Karpas-422 (cell line): Measurements from ENCODE around the gene ZNF692. TPM values are rescaled to one million over a fixed set of nuclear protein-coding genes. Genes with fewer than 3 reads are reported as not detected.

Source experiments
- DNase-seq: peaks from one replicate; pipeline ENCODE4 v3.0.0-alpha.2; 2015
- H2AFZ ChIP-seq: fragments of 200-600 bp; sonication (generic); 2 replicates; pipeline ENCODE4 v1.6.1; 2014; ENCODE audit warnings: antibody characterized with exemption, low read length, mixed read lengths
- H3K27ac ChIP-seq: fragments of 200-600 bp; sonication (generic); 2 replicates; pipeline ENCODE4 v1.5.1; 2014; ENCODE audit warnings: mild to moderate bottlenecking, low read length, moderate library complexity
- H3K27me3 ChIP-seq: fragments of 200-600 bp; sonication (generic); 2 replicates; pipeline ENCODE4 v1.6.1; 2014; ENCODE audit warnings: low read length, mixed read lengths
- H3K36me3 ChIP-seq: fragments of 200-600 bp; sonication (generic); 2 replicates; pipeline ENCODE4 v1.6.1; 2014; ENCODE audit warnings: low read length, mixed read lengths; ENCODE audit not compliant: insufficient read depth
- H3K4me1 ChIP-seq: fragments of 200-600 bp; sonication (generic); 2 replicates; pipeline ENCODE4 v1.6.1; 2014; ENCODE audit warnings: mild to moderate bottlenecking, low read length, mixed read lengths
- H3K4me2 ChIP-seq: fragments of 200-600 bp; sonication (generic); 2 replicates; pipeline ENCODE4 v1.6.1; 2014; ENCODE audit warnings: low read length, low read depth, mild to moderate bottlenecking; ENCODE audit not compliant: poor library complexity, severe bottlenecking
- H3K4me3 ChIP-seq: fragments of 200-600 bp; sonication (generic); 2 replicates; pipeline ENCODE4 v1.5.1; 2014; ENCODE audit warnings: mild to moderate bottlenecking, antibody characterized with exemption, low read length, mixed read lengths
- H3K79me2 ChIP-seq: fragments of 200-600 bp; sonication (generic); 2 replicates; pipeline ENCODE4 v1.6.1; 2014; ENCODE audit warnings: mild to moderate bottlenecking, low read length, mixed read lengths
- H3K9ac ChIP-seq: fragments of 200-600 bp; sonication (generic); 2 replicates; pipeline ENCODE4 v1.6.0; 2014; ENCODE audit warnings: low read length
- H3K9me2 ChIP-seq: fragments of 200-600 bp; sonication (generic), shearing (Covaris generic); replicated peaks from 2 replicates; pipeline ENCODE4 v1.6.0; 2014; ENCODE audit warnings: mild to moderate bottlenecking, low read length, moderate library complexity; ENCODE audit not compliant: insufficient read depth
- H3K9me3 ChIP-seq: fragments of 300-700, 200-600 bp; sonication (generic); 2 replicates; pipeline ENCODE4 v1.6.1; 2014; ENCODE audit warnings: low read length, mixed read lengths
- H4K20me1 ChIP-seq: fragments of 200-600 bp; sonication (generic); 2 replicates; pipeline ENCODE4 v1.6.1; 2014; ENCODE audit warnings: mild to moderate bottlenecking, antibody characterized with exemption, low read length, low read depth; ENCODE audit not compliant: insufficient read depth
- total RNA-seq: library from RNA; depleted of rRNA; stranded (reverse); fragments of >200 nt; shearing (Covaris generic); gene quantifications from 2 replicates; pipeline ENCODE4 v1.2.3, GENCODE V29; 2014; ENCODE audit warnings: low replicate concordance

ZNF692 gene
- total RNA-seq, 1 experiment from 2014 or later, result 27.2 TPM

DNA sequence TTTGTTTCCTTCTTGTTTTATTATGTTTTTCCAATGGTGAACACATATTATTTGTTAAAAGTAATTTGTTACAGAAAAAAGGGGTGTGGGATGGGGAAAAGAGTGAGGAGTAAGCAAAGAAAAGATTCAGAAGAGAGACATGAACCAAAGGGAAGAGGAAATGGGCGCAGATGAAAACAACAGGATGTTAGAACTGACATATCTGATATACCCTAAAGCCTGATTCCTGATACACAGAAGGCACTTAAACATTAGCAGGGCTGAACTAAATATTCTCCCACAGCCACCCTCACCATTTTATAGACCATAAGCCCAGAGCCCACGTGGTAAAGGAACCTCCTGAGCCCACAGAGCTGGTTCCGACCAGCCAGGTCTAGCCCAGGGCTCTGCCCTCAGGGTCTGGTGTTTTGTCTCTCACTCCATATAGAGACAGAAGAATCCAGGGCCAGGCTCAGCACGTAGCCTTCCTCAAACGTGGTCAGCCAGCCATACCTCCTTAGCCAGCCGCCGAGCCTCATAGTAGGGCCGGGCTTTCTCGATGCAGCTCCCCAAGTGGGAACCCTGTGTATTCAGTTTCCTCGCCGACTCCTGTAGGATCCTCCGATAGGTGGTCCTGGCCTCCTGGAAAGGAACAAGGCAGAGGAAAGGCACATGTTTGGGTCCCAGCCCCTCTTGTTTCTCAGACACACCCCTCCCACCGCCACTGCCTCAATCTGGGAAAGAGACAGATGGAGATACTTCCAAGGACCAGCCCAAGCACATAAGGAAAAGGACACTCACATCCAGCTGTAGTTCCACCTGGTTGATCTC lies 42.6 kb downstream of the ZNF692 start:
- no peak overlapping the region for H3K4me2 ChIP-seq

DNA sequence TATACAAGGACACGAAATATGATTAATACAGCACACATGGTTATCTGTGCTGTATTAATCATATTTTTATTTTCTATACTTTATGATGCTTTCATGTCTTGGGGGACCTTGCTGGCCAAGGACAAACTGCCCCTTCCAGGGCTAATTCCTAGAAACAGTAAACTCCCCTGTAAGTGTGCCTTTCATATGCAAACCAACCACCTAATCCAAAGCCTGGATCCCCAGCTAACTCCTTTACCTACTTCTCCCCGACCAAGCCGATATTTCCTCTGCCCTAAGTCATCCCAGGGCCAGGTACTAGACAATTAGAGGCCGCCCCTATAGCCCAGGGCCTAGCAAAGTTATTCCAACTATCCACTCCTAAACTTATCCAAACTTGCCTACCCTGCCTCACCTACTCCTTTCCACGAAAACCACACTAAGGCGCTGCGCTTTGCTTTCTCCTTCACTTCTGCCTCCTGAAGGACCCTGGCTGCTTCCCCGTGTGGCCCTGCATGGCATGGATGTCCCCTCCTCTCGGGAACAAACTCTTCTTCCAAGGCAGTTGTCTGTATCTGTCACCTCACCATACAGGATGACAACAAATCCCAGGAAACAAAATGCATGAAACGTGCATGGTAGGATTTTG lies 43.4 kb downstream of the ZNF692 start:
- peaks cover 20% of the 10 kb centered on the region for H3K79me2 ChIP-seq
- peaks cover 7% of the 10 kb centered on the region; the same call in 1 of the 2 replicates for H3K36me3 ChIP-seq
- H3K9ac ChIP-seq, result no peak overlapping the region
- no peak overlapping the region for H3K27ac ChIP-seq
- no peaks in the 10 kb centered on the region for H3K9me3 ChIP-seq
- H4K20me1 ChIP-seq, result no peaks in the 10 kb centered on the region
- H3K4me3 ChIP-seq, result no peak overlapping the region
- no peaks in the 10 kb centered on the region for H3K27me3 ChIP-seq
- no peak overlapping the region for H2AFZ ChIP-seq
- H3K4me2 ChIP-seq, result no peak overlapping the region
- peaks cover 27% of the 10 kb centered on the region for H3K4me1 ChIP-seq
- DNase-seq, result no peak
- H3K9me2 ChIP-seq, result no peaks in the 10 kb centered on the region

More for the DNA sequence above, 42.6 kb downstream of the ZNF692 start:
- Histone ChIP-seq H3K9me2 (no peaks in the 10 kb centered on the region), H3K27ac (no peak overlapping the region), H2AFZ (no peak overlapping the region), H3K36me3 (peaks cover 7% of the 10 kb centered on the region; the same call in 1 of the 2 replicates), H3K27me3 (no peaks in the 10 kb centered on the region), H3K9ac (no peak overlapping the region), H3K9me3 (no peaks in the 10 kb centered on the region), H3K4me3 (no peak overlapping the region), H3K4me1 (peaks cover 32% of the 10 kb centered on the region), H4K20me1 (no peaks in the 10 kb centered on the region), H3K79me2 (peaks cover 27% of the 10 kb centered on the region)
- DNase-seq, result no peak

DNA sequence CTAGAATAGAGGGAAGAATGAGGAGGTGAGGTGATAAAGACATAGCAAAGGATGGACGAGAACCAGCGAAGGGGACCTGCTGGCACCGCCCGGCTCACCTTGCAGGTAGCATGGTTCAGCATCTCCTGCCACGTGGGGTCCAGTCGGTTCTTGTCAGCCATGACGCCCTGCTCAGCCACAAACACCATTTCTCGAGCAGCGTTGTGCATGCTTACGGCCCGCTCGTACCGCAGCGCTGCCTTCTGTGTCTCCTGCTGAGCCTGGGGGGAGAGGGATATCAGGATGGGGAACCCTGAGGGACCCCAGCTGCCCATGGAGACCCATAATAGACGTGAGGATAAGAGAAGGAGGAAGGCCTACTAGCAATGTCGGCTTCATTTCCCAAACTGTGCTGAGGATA lies 44.5 kb downstream of the ZNF692 start:
- H3K79me2 ChIP-seq, result peaks cover 13% of the 10 kb centered on the region

DNA sequence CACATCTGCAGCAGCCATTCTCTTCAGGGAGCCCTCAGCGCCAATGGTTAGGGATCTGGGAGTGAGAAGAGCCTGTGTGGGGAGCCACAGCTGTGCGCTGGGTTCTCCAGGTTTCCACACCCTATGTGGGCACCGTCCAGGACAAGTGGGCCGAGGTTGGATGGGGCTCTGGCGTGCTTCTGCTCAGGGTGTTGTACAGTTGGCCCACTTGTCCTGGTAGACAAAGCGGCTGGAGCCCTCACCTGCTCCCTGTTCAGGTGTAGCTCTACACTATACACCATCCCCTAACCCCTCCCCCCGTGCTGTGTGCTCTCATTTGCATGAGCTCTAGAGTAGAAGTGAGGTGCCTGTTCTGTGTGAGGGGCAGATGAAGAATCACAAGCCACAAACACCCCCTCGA lies 45.3 kb downstream of the ZNF692 start:
- Histone ChIP-seq H3K4me1 (peaks cover 11% of the 10 kb centered on the region), H3K27me3 (no peaks in the 10 kb centered on the region), H3K9ac (no peak overlapping the region), H3K9me3 (no peaks in the 10 kb centered on the region), H3K9me2 (no peaks in the 10 kb centered on the region), H3K4me3 (no peak overlapping the region), H3K36me3 (peaks cover 7% of the 10 kb centered on the region; the same call in 1 of the 2 replicates), H4K20me1 (no peaks in the 10 kb centered on the region), H3K4me2 (no peak overlapping the region), H3K27ac (no peak overlapping the region), H2AFZ (no peak overlapping the region), H3K79me2 (peaks cover 5% of the 10 kb centered on the region)
- no peak for DNase-seq

More for the DNA sequence above, 44.5 kb downstream of the ZNF692 start:
- Histone ChIP-seq H3K36me3 (peaks cover 7% of the 10 kb centered on the region; the same call in 1 of the 2 replicates), H3K9me3 (no peaks in the 10 kb centered on the region), H3K9ac (no peak overlapping the region), H3K4me2 (no peak overlapping the region), H2AFZ (no peak overlapping the region), H3K27me3 (no peaks in the 10 kb centered on the region), H4K20me1 (no peaks in the 10 kb centered on the region), H3K9me2 (no peaks in the 10 kb centered on the region), H3K4me1 (peaks cover 17% of the 10 kb centered on the region), H3K27ac (no peak overlapping the region), H3K4me3 (no peak overlapping the region)
- no peak for DNase-seq

DNA sequence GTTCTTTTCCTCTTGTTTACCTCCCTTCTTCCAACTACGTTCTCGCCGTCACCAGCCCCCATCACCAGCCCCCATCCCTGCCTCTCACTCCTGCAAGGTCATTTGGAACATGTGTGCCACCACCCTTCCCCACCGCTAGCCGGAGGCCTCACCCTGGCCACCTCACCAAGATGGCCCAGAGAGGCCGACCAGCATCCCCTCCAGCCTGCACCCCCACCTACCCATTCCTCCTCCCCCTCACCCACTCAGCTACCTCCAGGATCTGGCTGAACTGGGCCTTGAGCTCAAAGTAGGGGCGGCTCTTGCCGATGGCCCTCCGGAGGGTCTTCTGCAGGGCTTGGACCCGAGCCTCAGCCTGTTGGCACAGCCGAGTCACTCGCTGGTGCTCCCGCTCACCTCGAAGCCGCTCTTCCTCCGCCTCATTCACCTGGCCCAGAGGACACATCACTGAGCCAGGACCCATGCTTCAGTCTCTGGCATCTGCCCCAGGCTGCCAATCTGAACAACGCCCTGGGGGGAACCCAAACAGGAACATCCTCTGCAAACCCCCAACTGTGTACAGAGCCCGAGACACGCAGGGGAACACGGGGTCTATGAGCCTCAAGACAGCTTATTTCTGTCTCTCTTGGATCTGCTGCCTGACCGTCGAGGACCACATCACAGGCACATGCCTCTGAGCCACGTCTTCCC lies 46.0 kb downstream of the ZNF692 start:
- H3K9me3 ChIP-seq, result no peaks in the 10 kb centered on the region
- H3K27ac ChIP-seq, result no peak overlapping the region
- no peak overlapping the region for H3K4me2 ChIP-seq
- H2AFZ ChIP-seq, result no peak overlapping the region
- H4K20me1 ChIP-seq, result no peaks in the 10 kb centered on the region
- H3K4me3 ChIP-seq, result no peak overlapping the region
- DNase-seq, result no peak
- H3K79me2 ChIP-seq, result no peaks in the 10 kb centered on the region
- no peaks in the 10 kb centered on the region for H3K27me3 ChIP-seq
- H3K36me3 ChIP-seq, result peaks cover 7% of the 10 kb centered on the region; the same call in 1 of the 2 replicates
- H3K4me1 ChIP-seq, result peaks cover 11% of the 10 kb centered on the region
- H3K9me2 ChIP-seq, result no peaks in the 10 kb centered on the region
- no peak overlapping the region for H3K9ac ChIP-seq

DNA sequence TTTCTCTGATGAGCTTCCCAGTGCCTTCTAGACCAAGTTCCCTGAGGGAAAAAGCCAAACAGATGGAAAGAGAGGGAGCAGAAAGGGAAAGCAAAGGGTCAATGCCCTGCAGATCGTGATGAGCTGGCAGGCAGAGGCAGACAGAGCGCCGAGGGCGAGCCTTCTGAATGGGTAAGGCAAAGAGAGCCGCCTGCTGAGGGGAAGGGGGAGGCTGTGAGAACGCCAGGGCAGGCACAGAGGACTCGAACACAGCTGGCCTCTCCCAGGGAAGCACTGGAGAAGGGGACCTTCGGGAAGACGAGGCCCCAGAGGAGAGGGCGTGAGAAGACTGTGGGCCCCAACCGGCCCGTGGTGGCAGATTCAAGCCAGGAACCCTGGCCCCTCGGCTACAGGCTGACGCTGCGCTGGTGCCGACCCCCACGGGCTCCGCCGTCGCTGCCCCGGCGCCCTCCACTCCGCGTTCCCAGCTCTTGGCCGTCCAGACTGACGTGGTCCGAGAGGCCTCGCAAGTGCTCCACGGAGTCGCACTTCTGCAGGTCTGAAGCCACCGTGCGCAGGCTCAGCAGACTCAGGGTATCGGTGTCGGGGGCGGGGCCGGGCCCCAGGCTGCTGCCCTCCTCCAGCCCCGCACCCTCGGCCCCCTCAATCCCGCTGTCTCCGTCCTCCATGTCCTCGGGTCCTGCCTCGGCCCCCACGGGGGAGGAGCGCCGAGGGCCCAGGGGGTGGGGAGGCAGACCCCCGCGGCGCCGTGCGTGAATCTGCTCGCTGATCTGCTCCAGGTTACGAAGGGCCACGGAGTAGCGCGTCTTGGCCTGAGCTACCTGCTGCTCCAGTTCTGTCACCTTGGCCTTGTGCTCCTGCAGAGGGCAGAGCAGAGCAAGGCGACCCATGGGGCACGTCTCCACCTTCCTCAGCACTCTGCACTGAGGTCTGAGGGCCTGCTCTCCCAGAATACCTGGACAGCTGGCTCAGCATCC lies 47.1 kb downstream of the ZNF692 start:
- H4K20me1 ChIP-seq, result no peaks in the 10 kb centered on the region
- H3K27ac ChIP-seq, result no peak overlapping the region
- H2AFZ ChIP-seq, result no peak overlapping the region
- H3K27me3 ChIP-seq, result no peaks in the 10 kb centered on the region
- DNase-seq, result peak; percentile 61
- peaks cover 13% of the 10 kb centered on the region for H3K4me1 ChIP-seq
- H3K9me2 ChIP-seq, result no peaks in the 10 kb centered on the region
- H3K36me3 ChIP-seq, result peaks cover 7% of the 10 kb centered on the region; the same call in 1 of the 2 replicates
- H3K4me3 ChIP-seq, result no peak overlapping the region
- H3K4me2 ChIP-seq, result no peak overlapping the region
- H3K9ac ChIP-seq, result no peak overlapping the region
- H3K79me2 ChIP-seq, result no peaks in the 10 kb centered on the region
- H3K9me3 ChIP-seq, result no peaks in the 10 kb centered on the region

DNA sequence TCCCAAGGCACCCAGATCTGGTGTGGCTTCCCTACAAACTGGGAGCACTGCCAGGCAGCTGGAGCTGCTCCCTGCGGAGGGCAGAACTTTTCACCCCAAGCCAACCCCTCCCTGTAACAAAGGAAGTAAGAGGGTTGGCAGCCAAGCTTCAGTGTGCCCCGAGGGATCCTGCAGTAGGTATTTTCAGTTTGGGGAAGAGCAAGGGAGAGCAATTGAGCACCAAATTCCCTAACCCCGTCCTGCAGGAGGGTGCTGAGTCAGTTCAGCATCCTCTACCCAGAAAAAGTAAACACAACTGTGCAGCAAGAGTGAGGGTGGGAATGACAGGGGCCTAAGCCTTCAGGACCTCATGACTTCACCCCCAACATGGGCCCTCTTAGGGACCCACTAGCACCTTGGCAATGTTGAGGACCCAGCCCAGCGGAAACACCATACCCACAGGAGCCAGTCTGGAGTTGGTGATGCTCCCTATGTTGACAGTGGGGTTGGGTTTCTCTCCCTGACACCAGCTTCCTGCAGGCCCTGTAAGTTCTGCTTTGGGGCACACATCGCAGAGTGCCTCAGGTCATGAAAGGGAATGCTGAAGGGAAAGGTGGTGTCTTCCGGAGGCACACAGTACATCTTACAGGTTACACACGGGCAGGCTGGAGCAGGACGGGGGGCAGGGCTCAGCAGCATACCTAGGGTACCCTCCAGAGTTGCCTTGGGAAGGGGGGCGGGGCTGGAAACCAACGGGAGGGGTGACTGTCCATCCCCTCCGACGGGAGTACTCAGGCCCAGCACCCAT lies 48.0 kb downstream of the ZNF692 start:
- Histone ChIP-seq H3K36me3 (peaks cover 3% of the 10 kb centered on the region; the same call in 1 of the 2 replicates), H3K27me3 (no peaks in the 10 kb centered on the region), H3K4me2 (no peak overlapping the region), H3K27ac (no peak overlapping the region), H3K79me2 (no peaks in the 10 kb centered on the region), H3K4me1 (peaks cover 22% of the 10 kb centered on the region), H3K9me3 (no peaks in the 10 kb centered on the region), H3K9ac (no peak overlapping the region), H3K4me3 (no peak overlapping the region), H3K9me2 (no peaks in the 10 kb centered on the region), H4K20me1 (no peaks in the 10 kb centered on the region), H2AFZ (no peak overlapping the region)
- DNase-seq, result no peak
